Calu3 (cell line): Measurements from ENCODE around the gene TGM2. TPM values are rescaled to one million over a fixed set of nuclear protein-coding genes. Genes with fewer than 3 reads are reported as not detected.

Experiments
- BruUV-seq: library from RNA; stranded (reverse); fragments of 400-500 nt; replicated peaks from 2 replicates; lab custom pipeline; 2021; lab: Mats Ljungman, UMichigan
- CTCF ChIA-PET: fragments of 300-600 bp; sonication (Branson Sonifier 250); formaldehyde crosslinking; loops from one replicate; lab custom pipeline; 2022; ENCODE audit warnings: antibody characterized with exemption; lab: Charles Lee
- DNase-seq: peaks from one replicate; pipeline ENCODE4 v3.0.0; 2022
- H3K27ac Mint-ChIP-seq: one replicate; pipeline ENCODE4 v1.8.0; 2022; ENCODE audit warnings: mixed read lengths; ENCODE audit not compliant: unreplicated experiment
- H3K27me3 Mint-ChIP-seq: one replicate; pipeline ENCODE4 v1.8.0; 2022; ENCODE audit warnings: mixed read lengths; ENCODE audit not compliant: unreplicated experiment
- H3K36me3 Mint-ChIP-seq: one replicate; pipeline ENCODE4 v1.8.0; 2022; ENCODE audit warnings: mild to moderate bottlenecking, moderate library complexity, mixed read lengths; ENCODE audit not compliant: insufficient read depth, unreplicated experiment
- H3K4me1 Mint-ChIP-seq: one replicate; pipeline ENCODE4 v1.8.0; 2022; ENCODE audit warnings: mild to moderate bottlenecking, low read depth, mixed read lengths; ENCODE audit not compliant: unreplicated experiment
- H3K4me3 Mint-ChIP-seq: one replicate; pipeline ENCODE4 v1.8.0; 2022; ENCODE audit warnings: mild to moderate bottlenecking, low read depth, moderate library complexity, mixed read lengths; ENCODE audit not compliant: unreplicated experiment
- H3K9me3 Mint-ChIP-seq: one replicate; pipeline ENCODE4 v1.8.0; 2022; ENCODE audit warnings: low read depth, mixed read lengths; ENCODE audit not compliant: unreplicated experiment
- intact Hi-C: fragments of 100-400 bp; cut with micrococcal nuclease; formaldehyde crosslinking; loops from one replicate; pipeline ENCODE4 v1.10.0; 2022; ENCODE audit not compliant: unreplicated experiment
- total RNA-seq: library from RNA; stranded (reverse); gene quantifications from 2 replicates; pipeline ENCODE4 v1.2.3, GENCODE V29; 2022
- TF ChIP-seq, protein P1 (sequence below): fragments of 200-600 bp; IDR thresholded peaks from one replicate; pipeline ENCODE4 v1.8.0; 2022; ENCODE audit warnings: antibody characterized with exemption; ENCODE audit not compliant: unreplicated experiment

TGM2 gene
- total RNA-seq, 1 experiment from 2014 or later: 311 TPM

DNA sequence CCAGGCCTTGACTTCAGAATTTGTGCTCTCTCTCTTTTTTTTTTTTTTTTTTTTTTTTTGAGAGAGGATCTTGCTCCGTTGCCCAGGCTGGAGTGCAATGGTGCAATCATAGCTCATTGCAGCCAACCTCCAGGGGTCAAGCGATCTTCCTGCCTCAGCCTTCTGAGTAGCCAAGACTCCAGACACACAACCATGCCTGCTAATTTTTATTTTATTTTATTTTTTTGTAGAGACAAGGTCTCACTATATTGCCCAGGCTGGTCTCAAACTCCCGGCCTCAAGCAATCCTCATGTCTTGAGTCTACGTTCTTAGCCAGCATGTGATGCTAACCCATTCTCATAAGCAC is 19.4 kb downstream of the TGM2 start:
- no peak overlapping the region for H3K4me3 Mint-ChIP-seq
- CTCF ChIA-PET: interaction anchor here (0.7 kb wide), 1 partner anchor 252 kb away, joined by 15 read pairs; no protein-coding TSS in a partner anchor
- intact Hi-C loops: no loop called here
- H3K27ac Mint-ChIP-seq: peak overlapping the region; percentile 94
- peaks cover 83% of the 10 kb centered on the region for H3K4me1 Mint-ChIP-seq
- no peaks in the 10 kb centered on the region for H3K27me3 Mint-ChIP-seq
- DNase-seq: no peak
- TF ChIP-seq, protein P1, sequence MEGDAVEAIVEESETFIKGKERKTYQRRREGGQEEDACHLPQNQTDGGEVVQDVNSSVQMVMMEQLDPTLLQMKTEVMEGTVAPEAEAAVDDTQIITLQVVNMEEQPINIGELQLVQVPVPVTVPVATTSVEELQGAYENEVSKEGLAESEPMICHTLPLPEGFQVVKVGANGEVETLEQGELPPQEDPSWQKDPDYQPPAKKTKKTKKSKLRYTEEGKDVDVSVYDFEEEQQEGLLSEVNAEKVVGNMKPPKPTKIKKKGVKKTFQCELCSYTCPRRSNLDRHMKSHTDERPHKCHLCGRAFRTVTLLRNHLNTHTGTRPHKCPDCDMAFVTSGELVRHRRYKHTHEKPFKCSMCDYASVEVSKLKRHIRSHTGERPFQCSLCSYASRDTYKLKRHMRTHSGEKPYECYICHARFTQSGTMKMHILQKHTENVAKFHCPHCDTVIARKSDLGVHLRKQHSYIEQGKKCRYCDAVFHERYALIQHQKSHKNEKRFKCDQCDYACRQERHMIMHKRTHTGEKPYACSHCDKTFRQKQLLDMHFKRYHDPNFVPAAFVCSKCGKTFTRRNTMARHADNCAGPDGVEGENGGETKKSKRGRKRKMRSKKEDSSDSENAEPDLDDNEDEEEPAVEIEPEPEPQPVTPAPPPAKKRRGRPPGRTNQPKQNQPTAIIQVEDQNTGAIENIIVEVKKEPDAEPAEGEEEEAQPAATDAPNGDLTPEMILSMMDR: no peak
- peaks cover 94% of the 10 kb centered on the region for H3K36me3 Mint-ChIP-seq
- H3K9me3 Mint-ChIP-seq: no peaks in the 10 kb centered on the region
- BruUV-seq: no TSS peak

DNA sequence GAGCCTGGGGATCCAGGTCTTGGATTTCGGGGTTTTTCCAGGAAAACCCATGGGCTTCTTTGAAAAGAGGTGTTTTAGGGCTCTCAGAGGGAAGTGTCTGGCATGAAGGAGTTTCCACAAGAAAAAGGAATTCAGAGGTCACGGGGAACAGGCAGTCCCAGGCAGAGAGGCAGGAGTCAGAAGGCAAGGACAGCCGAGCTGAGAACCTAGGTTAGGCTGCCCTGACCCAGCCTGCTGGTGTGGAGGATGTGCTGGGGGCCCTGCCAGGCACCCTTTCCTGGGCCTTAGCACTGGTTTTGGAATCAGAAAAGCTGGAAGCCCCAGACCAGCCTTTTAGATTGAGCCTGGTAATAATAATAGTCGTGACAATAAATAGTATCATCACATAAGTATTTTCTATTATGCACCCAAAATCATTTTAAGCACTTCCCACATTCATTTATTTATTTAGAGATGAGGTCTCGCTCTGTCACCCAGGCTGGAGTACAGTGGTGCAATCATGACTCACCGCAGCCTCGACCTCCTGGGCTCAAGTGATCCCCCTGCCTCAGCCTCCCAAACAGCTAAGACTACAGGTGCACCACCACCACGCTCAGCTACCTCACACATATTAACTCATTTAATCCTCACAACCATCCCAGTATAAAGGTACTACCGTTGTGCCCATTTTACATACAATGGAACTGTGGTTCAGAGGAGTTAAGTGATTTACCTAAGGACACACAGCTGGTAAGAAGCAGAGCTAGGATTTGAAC is 19.9 kb downstream of the TGM2 start:
- peak overlapping the region; percentile 20 for H3K4me3 Mint-ChIP-seq
- BruUV-seq: no TSS peak
- no peaks in the 10 kb centered on the region for H3K9me3 Mint-ChIP-seq
- no peak for DNase-seq
- H3K27me3 Mint-ChIP-seq: no peaks in the 10 kb centered on the region
- intact Hi-C loops: loop anchor here (1.0 kb wide), 1 partner anchor 7 kb away; no protein-coding TSS in a partner anchor
- peak overlapping the region; percentile 94 for H3K27ac Mint-ChIP-seq
- H3K36me3 Mint-ChIP-seq: peaks cover 92% of the 10 kb centered on the region
- CTCF ChIA-PET: interaction anchor here (0.6 to 3.2 kb wide), 13 partner anchors 7 to 252 kb away, joined by 3 to 27 read pairs (median 7); partner anchors contain the start of gene TGM2
- H3K4me1 Mint-ChIP-seq: peaks cover 78% of the 10 kb centered on the region
- TF ChIP-seq, protein P1: no peak

DNA sequence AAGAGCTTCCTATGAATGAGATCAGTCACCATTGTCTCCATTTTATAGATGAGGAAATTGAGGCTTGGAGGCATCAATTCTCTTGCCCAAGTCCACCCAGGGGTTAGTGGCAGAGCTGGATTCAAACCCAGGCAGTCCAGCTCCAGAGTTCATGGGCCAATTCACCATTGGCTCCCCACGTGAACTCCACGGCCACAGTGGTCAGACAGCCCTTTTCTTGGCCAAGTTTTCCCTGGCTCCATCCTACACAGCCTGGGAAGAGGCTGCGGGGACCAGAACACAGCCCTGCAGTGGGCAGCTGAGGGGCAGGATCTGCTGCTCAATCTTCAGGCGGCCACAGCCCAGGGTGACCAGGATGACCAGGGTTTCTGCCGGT is 20.5 kb downstream of the TGM2 start:
- TF ChIP-seq, protein P1: no peak
- Mint-ChIP-seq H3K27me3 (no peaks in the 10 kb centered on the region), H3K9me3 (no peaks in the 10 kb centered on the region), H3K4me1 (peaks cover 76% of the 10 kb centered on the region), H3K4me3 (peak overlapping the region; percentile 20), H3K36me3 (peaks cover 92% of the 10 kb centered on the region), H3K27ac (peak overlapping the region; percentile 94)
- intact Hi-C loops: loop anchor here (1.0 kb wide), 1 partner anchor 8 kb away; no protein-coding TSS in a partner anchor
- CTCF ChIA-PET: interaction anchor here (0.6 to 3.2 kb wide), 15 partner anchors 8 to 152 kb away, joined by 3 to 27 read pairs (median 7); partner anchors contain the start of gene TGM2
- BruUV-seq: TSS peak; percentile 83
- no peak for DNase-seq

DNA sequence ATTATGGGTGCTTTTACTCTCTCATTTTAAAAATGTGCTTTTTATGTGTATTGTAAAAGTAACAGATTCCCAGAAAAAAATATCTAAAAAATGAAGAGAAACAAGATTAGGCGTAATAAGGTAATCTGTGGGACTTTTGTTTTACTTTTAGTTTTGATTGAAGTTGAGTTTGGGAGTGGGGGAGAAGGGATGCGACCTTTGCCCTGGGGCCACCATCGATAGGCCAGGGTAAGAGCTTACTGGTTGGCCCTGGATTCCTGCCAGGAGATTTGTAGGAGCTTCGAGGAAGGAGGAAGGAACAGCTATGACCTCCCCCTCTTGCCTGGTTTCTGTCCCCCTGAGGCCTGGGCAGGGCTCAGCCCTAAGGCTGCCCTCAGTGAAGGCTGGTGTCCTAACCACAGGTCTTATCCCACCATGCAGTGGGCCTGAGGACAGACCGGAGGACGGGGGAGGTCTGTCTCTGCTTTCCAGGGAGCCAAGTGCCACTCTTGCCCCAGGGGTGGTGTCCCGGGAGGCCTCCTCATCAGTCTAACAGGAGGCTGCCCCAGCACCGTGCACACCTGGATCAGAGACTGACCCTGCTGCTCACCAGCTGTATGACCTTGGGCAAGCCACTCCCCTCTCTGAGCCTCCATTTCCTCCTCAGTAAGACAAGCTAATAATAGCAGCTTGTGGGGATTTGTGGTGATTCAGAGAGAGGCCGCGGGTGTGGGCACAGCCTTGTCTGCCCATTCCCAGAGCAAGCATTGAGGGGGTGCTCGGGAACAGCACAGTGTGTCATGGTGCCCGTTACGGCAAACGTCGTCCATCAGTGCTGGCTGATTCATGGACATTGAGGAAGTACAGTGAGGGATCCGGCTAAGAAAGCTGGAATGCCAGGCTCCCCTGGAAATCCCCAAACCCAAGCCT is 21.2 kb downstream of the TGM2 start:
- no TSS peak for BruUV-seq
- DNase-seq: peak; percentile 90
- TF ChIP-seq, protein P1: no peak
- H3K27ac Mint-ChIP-seq: peak overlapping the region; percentile 94
- intact Hi-C loops: loop anchor here (1.0 kb wide), 2 partner anchors 8 to 22 kb away; no protein-coding TSS in a partner anchor
- peaks cover 80% of the 10 kb centered on the region for H3K4me1 Mint-ChIP-seq
- H3K4me3 Mint-ChIP-seq: peak overlapping the region; percentile 20
- CTCF ChIA-PET: interaction anchor here (0.6 to 3.2 kb wide), 23 partner anchors 9 to 274 kb away, joined by 3 to 27 read pairs (median 6); partner anchors contain the start of gene TGM2
- H3K27me3 Mint-ChIP-seq: no peaks in the 10 kb centered on the region
- H3K9me3 Mint-ChIP-seq: no peaks in the 10 kb centered on the region
- peaks cover 92% of the 10 kb centered on the region for H3K36me3 Mint-ChIP-seq
